Bronchial smooth muscle cell (primary cell): ENCODE results near the gene PALMD. TPM values are rescaled to one million over a fixed set of nuclear protein-coding genes. Genes with fewer than 3 reads are reported as not detected.

ENCODE experiments used
- total RNA-seq: library from RNA; depleted of rRNA; stranded (reverse); fragments of >200 nt; gene quantifications from 2 replicates; pipeline ENCODE4 v1.2.1, GENCODE V29; 2014

The PALMD gene, protein sequence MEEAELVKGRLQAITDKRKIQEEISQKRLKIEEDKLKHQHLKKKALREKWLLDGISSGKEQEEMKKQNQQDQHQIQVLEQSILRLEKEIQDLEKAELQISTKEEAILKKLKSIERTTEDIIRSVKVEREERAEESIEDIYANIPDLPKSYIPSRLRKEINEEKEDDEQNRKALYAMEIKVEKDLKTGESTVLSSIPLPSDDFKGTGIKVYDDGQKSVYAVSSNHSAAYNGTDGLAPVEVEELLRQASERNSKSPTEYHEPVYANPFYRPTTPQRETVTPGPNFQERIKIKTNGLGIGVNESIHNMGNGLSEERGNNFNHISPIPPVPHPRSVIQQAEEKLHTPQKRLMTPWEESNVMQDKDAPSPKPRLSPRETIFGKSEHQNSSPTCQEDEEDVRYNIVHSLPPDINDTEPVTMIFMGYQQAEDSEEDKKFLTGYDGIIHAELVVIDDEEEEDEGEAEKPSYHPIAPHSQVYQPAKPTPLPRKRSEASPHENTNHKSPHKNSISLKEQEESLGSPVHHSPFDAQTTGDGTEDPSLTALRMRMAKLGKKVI
- 0.60 and 4.1 TPM in 2 replicates for total RNA-seq

GRCh38 chr1:99645699-99646531 is at the start of gene PALMD:
PALMD (plus strand) TSS chr1:99646113; CDS start chr1:99646318, 205 bp downstream.

Other genes with a start within 250 kb of the PALMD start
- 67.6 and 77.8 TPM in 2 replicates for gene FRRS1, start 120.5 kb downstream of the PALMD start, total RNA-seq
- gene AGL, start 204.2 kb downstream of the PALMD start, total RNA-seq, result 9.9 and 13.1 TPM in 2 replicates